ENCODE data around the gene FAM135A.
A peak's percentile ranks its signal among the peaks of the same experiment; 100 is the strongest.
"Not testable (repeated sequence)": the region's sequence is repeated elsewhere in the genome, so short reads cannot be mapped to it uniquely, and the experiment has no call there.

Gene FAM135A

DNA sequence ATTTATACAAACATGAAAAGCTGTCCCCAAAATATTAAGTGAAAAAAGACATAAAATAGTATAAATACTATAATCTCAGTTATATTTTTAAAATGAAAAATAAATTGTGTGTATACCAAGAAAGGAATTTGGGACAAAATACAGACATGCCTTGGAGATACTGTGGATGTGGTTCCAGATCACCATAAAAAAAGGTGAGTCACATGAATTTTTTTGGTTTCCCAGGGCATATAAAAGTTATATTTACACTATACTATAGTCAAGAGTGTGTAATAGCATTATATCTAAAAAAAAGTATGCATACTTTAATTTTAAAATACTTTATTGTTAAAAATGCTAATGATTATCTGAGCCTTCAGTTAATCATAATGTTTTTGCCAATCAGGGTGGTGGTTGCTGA, 136.0 kb downstream of the FAM135A start:
- no peak for DNase-seq

DNA sequence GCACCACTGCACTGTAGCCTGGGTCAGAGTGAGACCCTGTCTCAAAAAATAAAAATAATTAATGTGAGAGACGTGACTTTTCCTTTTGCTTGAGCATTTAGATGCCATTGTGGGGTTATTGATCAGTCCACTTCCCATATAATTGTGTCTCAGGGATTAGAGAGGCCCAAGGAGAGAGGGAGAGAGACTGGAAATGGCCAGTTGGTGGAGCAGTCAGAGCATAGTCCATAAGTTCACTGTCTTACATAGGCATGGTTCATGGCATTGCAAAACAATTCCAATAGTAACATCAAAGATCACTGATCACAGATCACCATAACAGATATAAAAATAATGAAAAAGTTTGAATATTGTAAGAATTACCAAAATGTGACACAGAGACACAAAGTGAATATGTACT, 138.3 kb downstream of the FAM135A start:
- DNase-seq = no peak

DNA sequence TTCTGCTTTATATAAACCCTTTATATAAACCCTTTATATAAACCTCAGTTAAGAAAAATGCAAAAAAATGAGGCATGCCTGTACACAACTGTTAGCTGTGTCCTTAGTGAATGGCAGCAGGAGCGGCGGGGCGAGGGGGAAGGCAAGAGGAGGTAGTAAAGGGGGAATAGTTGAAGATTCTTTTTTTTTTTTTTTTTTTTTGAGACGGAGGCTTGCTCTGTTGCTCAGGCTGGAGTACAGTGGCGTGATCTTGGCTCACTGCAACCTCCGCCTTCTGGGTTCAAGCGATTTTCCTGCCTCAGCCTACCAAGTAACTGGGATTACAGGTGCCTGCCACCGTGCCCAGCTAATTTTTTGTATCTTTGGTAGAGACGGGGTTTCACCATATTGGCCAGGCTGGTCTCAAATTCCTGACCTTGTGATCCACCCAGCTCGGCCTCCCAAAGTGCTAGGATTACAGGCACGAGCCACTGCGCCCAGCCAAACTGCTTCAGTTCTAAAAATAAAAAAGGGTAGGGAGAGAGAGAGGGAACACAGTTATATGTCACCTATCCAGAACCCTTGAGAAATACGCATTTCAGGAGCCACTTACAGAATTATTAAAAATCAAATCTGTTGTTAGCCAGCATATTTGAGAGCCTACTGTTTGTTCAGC, 139.1 kb downstream of the FAM135A start:
- not testable (repeated sequence) for DNase-seq

DNA sequence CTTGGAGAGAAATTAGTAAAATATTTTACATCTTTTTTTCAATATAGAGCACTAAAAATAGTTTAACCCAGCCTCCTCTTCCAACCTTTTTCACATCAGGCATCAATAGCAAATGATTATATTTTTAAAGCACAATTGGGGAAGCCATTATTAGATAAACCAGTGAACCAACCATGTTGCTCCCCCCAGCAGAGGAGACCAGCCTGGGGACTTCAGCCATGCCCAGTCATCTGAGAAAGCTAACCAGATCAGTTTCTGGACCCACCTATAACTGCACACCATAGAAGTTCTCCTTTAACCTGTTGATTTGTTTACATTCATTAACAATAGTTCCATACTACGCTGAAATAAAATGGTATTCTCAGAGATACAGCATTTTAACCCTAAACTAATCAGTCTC, 139.7 kb downstream of the FAM135A start:
- no peak for DNase-seq

DNA sequence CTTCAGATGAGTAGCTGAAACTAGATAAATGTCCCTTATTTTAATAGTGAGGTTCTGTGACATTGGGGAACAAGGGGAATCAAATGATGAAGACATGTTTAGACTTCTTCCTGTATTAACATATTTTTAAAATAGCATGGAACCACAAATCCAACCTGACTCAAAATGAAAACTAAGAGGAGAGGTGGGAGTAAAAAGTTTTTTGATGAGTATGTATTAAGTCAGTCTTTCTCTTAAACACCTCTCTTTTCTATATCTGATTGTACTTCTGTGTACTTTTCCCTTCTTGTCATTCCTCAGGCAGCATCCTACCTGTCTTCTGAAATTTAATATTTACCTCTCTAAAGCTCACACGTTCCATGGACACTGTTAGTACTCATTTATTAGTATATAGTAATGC, 144.7 kb downstream of the FAM135A start:
- no peak for DNase-seq

DNA sequence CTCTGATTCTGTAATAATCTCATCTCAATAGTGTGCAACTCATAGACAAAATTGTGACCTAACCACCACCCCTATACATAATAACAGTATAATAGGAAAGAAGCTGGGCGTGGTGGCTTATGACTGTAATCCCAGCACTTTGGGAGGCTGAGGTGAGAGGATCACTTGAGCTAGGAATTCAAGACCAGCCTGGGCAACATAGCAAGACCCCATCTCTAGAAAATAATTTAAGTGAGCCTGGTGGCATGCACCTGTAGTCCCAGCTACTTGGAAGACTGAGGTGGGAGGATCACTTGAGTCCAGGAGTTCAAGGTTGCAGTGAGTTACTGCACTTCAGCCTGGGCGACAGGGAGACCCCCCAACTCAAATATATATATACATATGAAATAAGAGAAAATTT, 149.1 kb downstream of the FAM135A start:
- DNase-seq = not testable (repeated sequence)

DNA sequence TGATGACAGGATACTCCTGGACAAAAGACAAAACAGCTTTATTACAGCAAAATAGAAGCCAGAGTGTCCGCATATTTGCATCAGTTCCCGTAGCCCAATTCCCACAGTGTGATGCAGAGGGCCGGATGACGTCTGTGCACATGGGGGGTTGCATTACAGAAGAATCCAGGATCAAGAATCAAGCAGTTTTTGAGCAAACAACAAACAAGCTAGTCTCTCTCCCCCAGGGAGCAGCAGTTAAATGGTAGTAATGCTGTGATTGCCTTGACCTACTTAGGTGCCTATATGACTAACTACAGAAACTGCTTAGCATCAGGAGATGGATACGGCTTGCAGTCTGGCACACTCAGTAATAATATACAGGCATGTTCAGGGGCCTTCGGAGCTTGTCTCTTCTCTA, 150.2 kb downstream of the FAM135A start:
- DNase-seq = no peak

DNA sequence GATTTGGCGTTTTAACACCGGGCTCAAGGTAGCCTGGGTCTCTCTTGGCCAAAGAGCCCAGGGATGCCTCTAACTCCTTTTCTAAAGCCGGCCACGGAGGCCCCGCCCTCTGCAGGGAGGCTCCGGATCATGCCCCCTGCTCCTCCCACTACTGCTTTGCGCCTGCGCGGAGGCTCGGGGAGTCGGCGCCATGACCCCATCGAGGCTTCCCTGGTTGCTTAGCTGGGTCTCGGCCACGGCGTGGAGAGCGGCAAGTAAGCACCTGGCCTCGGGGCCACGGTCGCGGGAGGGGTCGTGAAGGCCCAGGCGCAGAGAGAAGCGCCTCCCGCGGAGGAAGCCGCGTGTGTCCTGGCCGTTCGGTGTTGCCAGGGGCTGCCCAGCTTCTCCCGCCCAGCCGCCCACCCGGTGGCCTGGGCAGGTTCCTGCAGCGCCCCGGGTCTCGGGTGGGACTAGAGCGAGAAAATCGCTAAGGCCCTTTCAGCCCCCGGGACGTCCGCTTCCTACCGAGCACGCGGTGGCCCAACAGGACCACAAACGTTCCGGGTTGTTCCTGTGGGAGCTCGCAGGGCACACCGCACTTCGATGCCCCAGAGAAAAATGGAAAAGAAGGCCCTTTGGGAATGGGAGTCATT, 153.6 kb downstream of the FAM135A start, which contains the start of gene SDHAF4:
TSS of gene SDHAF4 (plus strand) at position 180 of the 632 bp plus-strand sequence. CDS start at position 191, 11 bp downstream.
- DNase-seq = peak; percentile 94

DNA sequence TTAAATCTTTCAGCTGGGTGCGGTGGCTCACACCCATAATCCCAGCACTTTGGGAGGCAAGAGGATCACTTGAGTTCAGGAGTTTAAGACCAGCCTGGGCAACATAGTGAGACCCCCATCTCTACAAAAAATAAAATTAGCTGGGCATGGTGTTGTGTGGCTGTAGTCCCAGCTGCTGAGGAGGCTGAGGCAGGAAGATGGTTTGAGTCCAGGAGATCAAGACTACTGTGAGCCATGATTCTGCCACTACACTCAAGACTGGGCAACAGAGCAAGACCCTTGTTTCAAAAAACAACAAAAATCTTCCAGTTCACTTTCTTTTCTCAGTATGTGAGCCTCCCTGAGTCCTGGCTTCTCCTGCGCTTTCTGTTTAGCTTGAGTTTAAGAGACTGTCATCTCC, 161.3 kb downstream of the FAM135A start:
- no peak for DNase-seq

- no peak for DNase-seq
Observed at GRCh38 chr6:70575899-70576495, 162.7 kb downstream of the FAM135A start.

GRCh38 chr6:70586114-70586513, 172.8 kb downstream of the FAM135A start:
- DNase-seq = no peak

DNA sequence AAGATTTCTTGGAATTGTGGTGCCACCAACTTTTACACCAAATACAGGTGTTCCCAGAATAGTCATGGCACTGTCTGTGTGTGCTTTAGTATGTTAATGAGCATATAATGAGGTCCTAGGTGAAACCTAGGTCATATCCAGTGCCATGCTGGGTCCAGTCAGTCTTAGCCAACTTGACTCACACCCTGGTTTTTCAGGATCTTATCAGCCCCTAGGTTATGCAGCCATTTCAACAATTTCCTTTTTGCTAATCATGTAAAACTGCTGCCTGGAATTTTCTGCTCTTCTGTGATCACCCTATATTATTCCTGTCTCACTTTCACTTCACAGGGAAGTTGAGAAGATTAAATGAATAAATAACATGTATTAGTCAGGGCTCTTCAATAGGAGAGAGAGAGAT, 177.1 kb downstream of the FAM135A start:
- no peak for DNase-seq

DNA sequence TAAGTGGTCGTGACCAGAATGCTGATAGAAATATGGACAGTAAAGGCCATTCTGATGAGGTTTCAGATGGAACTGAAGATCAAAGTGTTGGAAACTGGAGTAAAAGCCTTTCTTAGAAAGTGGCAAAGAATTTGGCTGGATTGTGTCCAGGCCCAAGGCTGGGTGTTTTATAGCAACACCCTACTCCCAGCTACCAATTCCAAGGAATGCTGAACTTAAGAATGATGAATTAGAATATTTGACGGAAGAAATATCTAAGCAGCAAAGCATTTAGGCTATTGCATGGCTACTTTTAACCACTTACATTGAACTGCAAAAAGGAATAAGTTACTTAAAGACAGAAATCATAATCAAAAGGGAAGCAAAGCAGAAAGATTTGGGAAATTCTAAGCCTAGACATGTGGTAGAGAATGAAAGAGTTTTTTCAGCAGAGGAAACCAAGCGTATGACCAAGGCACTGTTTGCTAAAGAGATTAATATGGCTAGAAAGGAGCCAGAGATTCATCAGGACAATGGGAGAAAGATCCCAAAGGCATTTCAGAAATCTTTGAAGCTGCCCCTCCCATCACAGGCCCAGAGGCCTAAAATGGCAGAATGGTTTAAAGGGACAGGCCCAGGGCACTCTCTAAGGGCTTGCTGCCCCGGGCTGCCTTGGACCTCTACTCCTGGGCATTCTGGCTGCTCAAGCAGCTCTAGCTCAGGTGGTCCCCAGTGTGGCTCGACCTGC, 179.2 kb downstream of the FAM135A start:
- DNase-seq = no peak

DNA sequence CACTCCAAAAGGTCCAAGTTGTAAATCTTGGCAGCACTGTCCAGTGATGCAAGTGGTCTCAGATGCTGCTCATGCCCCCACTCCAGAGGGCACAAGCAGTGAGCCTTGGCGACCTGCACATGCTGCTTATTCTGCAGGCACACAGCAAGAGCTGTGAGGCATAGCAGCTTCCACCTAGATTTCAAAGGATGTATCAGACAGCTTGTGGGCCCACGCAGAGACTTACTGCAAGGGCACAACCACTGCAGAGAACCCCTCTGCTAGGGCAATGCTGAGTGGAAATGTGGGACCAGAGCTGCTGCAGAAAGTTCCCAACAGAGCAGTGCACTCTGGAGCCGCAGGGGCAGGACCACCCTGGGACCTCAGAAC, 179.8 kb downstream of the FAM135A start:
- no peak for DNase-seq

- DNase-seq = no peak
Observed at GRCh38 chr6:70599187-70599586, 185.9 kb downstream of the FAM135A start.

- DNase-seq = no peak
Observed at GRCh38 chr6:70601014-70601413, 187.7 kb downstream of the FAM135A start.

DNA sequence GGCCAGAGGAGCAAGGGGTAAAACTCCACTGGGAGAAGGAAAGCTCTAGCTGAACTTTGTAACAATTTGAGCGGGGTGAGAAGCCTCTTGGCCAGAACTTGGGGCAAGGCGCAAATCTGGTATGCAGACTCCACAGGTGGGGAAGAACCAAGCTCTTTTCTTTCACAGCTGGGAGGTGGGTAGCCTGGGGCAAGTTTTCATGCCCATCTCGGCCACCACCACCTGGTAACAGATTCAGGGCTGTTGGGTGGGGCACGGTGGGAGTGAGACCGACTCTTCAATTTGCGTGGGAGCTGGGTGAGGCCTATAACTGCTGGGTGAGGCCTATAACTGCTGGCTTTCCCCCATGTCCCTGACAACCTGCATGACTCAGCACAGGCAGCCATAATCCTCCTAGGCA, 190.9 kb downstream of the FAM135A start:
- DNase-seq = no peak

- DNase-seq = not testable (repeated sequence)
Observed at GRCh38 chr6:70607371-70607770, 194.1 kb downstream of the FAM135A start.

DNA sequence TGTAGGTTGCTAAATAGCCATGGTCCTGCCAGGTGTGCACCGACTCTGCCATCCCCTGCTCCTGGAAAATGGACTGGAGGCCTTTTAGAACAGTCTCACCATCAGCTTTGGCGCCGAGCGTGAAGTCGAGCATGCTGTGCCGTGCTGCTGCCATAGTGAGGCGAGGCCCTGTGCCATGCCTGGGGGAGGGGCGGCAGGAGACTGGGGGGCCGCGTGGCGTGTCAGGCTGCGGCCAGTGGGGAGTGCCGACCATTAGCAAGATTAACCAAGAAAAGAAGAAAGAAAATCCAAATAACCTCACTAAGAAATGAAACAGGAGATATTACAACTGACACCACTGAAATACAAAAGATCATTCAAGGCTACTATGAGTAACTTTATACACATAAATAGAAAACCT, 195.9 kb downstream of the FAM135A start:
- not testable (repeated sequence) for DNase-seq
